A673 (cell line): ENCODE results near the gene RNF217. TPM values are rescaled to one million over a fixed set of nuclear protein-coding genes. Genes with fewer than 3 reads are reported as not detected.

Experiments
- BruUV-seq: library from RNA; stranded (reverse); fragments of 400-500 nt; replicated peaks from 2 replicates; lab custom pipeline; 2021; lab: Mats Ljungman, UMichigan
- CTCF ChIA-PET: fragments of 300-600 bp; sonication (Branson Sonifier 250); formaldehyde crosslinking; loops from one replicate; lab custom pipeline; 2022; ENCODE audit warnings: antibody characterized with exemption; lab: Charles Lee
- POLR2A ChIA-PET: fragments of 300-600 bp; sonication (Branson Sonifier 250); formaldehyde crosslinking; loops from one replicate; lab custom pipeline; 2022; ENCODE audit warnings: antibody characterized with exemption; ENCODE audit not compliant: low non-redundant PET; lab: Charles Lee
- DNase-seq: peaks from one replicate; pipeline ENCODE4 v3.0.0-alpha.2; 2015; ENCODE audit warnings: low spot score
- H3K27ac ChIP-seq: fragments of 200-600 bp; sonication (generic); 2 replicates; pipeline ENCODE4 v1.5.1; 2016; ENCODE audit warnings: mixed run types, low read depth, mild to moderate bottlenecking, mixed read lengths, antibody characterized with exemption, low read length; ENCODE audit not compliant: poor library complexity, severe bottlenecking
- H3K27me3 ChIP-seq: fragments of 200-600 bp; sonication (generic); replicated peaks from 2 replicates; pipeline ENCODE4 v1.6.1; 2017; ENCODE audit warnings: mixed run types, low read depth, mild to moderate bottlenecking, mixed read lengths, antibody characterized with exemption, low read length; ENCODE audit not compliant: insufficient read depth, poor library complexity
- H3K36me3 ChIP-seq: fragments of 200-600 bp; sonication (generic); 2 replicates; pipeline ENCODE4 v1.6.1; 2016; ENCODE audit warnings: mixed run types, mild to moderate bottlenecking, mixed read lengths, antibody characterized with exemption, low read length; ENCODE audit not compliant: insufficient read depth, poor library complexity, severe bottlenecking
- H3K4me1 ChIP-seq: fragments of 200-600 bp; sonication (generic); 2 replicates; pipeline ENCODE4 v1.6.1; 2017; ENCODE audit warnings: mixed run types, mild to moderate bottlenecking, mixed read lengths, antibody characterized with exemption, low read length; ENCODE audit not compliant: insufficient read depth, poor library complexity, severe bottlenecking
- H3K4me3 ChIP-seq: fragments of 200-600 bp; sonication (generic); 2 replicates; pipeline ENCODE4 v1.5.1; 2016; ENCODE audit warnings: low read depth, mixed run types, mild to moderate bottlenecking, mixed read lengths, low read length; ENCODE audit not compliant: poor library complexity, severe bottlenecking
- H3K9me3 ChIP-seq: fragments of 200-600 bp; sonication (generic); 2 replicates; pipeline ENCODE4 v1.6.1; 2016; ENCODE audit warnings: mixed run types, low read depth, mild to moderate bottlenecking, mixed read lengths, antibody characterized with exemption, low read length; ENCODE audit not compliant: poor library complexity, severe bottlenecking
- CTCF ChIP-seq: fragments of 300-800, 200-600 bp; sonication (generic); conservative IDR thresholded peaks from 2 replicates; pipeline ENCODE4 v1.5.1; 2017; ENCODE audit warnings: low read depth, mild to moderate bottlenecking, antibody characterized with exemption, low read length, moderate library complexity, mixed read lengths
- EZH2 ChIP-seq: fragments of 200-600 bp; sonication (generic); IDR thresholded peaks from 2 replicates; pipeline ENCODE4 v1.6.1; 2017; ENCODE audit warnings: borderline replicate concordance, low read depth, mild to moderate bottlenecking, mixed read lengths, antibody characterized with exemption, low read length; ENCODE audit not compliant: poor library complexity, severe bottlenecking
- intact Hi-C: fragments of 100-400 bp; cut with micrococcal nuclease; formaldehyde crosslinking; loops from one replicate; pipeline ENCODE4 v1.10.0; 2022; ENCODE audit not compliant: unreplicated experiment
- total RNA-seq: library from RNA; stranded (reverse); gene quantifications from 2 replicates; pipeline ENCODE4 v1.2.3, GENCODE V29; 2021

RNF217 gene
- total RNA-seq, 1 experiment from 2014 or later: 20.6 TPM

GRCh38 chr6:124977067-124977908, 15.1 kb downstream of the RNF217 start:
- TF ChIP-seq EZH2 (no peak), CTCF (no peak)
- Histone ChIP-seq H3K9me3 (peaks cover 17% of the 10 kb centered on the region), H3K27me3 (no peaks in the 10 kb centered on the region), H3K4me3 (no peak overlapping the region), H3K27ac (no peak overlapping the region), H3K4me1 (peaks cover 14% of the 10 kb centered on the region), H3K36me3 (peaks cover 19% of the 10 kb centered on the region)
- intact Hi-C loops: no loop called here
- no TSS peak for BruUV-seq
- DNase-seq: no peak
- ChIA-PET POLR2A (no interaction called here), CTCF (no interaction called here)

- H3K27ac ChIP-seq: no peak overlapping the region
- CTCF ChIA-PET: no interaction called here
- peaks cover 27% of the 10 kb centered on the region for H3K4me1 ChIP-seq
- BruUV-seq: no TSS peak
- POLR2A ChIA-PET: no interaction called here
- no peak overlapping the region for H3K4me3 ChIP-seq
- peaks cover 17% of the 10 kb centered on the region for H3K9me3 ChIP-seq
- H3K36me3 ChIP-seq: peaks cover 19% of the 10 kb centered on the region
- H3K27me3 ChIP-seq: no peaks in the 10 kb centered on the region
- DNase-seq: no peak
- intact Hi-C loops: no loop called here
- TF ChIP-seq CTCF (no peak), EZH2 (no peak)
Measured at GRCh38 chr6:124978451-124979293, 16.4 kb downstream of the RNF217 start.

GRCh38 chr6:124979294-124979678, 17.0 kb downstream of the RNF217 start:
- Histone ChIP-seq H3K27ac (no peak overlapping the region), H3K4me3 (no peak overlapping the region), H3K9me3 (peaks cover 17% of the 10 kb centered on the region), H3K36me3 (peaks cover 19% of the 10 kb centered on the region), H3K27me3 (no peaks in the 10 kb centered on the region), H3K4me1 (peaks cover 33% of the 10 kb centered on the region)
- ChIA-PET CTCF (interaction anchor here (0.6 kb wide), 1 partner anchor 174 kb away, joined by 3 read pairs; the partner anchor contains the start of gene TPD52L1), POLR2A (no interaction called here)
- intact Hi-C loops: no loop called here
- no TSS peak for BruUV-seq
- no peak for DNase-seq
- TF ChIP-seq EZH2: no peak
- no peak for TF ChIP-seq CTCF
